HG03097 (cell line): ENCODE results near the gene GRM6.

Source experiments
- ATAC-seq: cut with Tn5 transposase; IDR thresholded peaks from one replicate; pipeline ENCODE4 v1.9.1; 2021; ENCODE audit not compliant: unreplicated experiment, low FRiP score

Gene GRM6

DNA sequence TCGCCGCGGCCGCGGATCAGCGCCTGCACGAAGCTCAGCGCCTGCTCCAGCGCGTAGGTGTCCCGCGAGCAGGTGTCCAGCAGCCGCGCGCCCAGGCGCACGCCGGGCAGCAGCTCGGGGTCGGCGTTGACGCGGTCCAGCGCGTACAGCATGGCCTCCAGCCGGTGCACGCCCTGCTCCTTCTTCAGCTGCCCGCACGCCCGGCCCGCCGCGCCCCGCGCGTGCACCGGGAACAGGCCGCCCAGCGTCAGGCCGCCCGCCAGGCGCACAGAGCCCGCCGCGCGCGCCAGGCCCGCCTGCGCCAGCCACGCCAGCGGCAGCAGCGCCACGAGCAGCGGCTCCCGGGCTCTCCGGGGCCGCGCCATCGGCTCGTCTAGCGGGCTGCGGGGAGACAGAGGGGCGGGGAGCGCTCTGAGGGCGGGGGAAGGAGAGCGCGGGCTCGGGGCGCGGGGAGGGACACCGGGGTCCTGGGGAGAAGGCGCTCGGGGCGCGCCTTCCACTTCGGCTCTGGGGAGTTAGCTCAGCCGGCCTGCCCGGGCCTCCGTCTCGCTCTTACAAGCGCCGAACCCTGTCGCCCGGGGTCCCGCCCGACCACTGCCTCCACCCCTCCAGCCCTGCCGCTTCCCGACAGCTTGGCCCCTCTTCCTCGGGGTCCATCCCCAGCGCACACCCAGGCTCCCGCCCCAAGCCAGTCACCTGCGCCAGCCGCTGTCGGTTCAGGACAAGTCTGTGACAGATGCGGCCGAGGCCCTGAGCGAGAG lies at the start of gene GRM6:
Gene GRM6 (minus strand): TSS at position 741 of the 761 bp plus-strand sequence. CDS start 376 bp downstream, at position 365.
- ATAC-seq = no peak

GRCh38 chr5:179044765-179045164 lies 49.6 kb upstream of the GRM6 start:
- ATAC-seq = no peak

DNA sequence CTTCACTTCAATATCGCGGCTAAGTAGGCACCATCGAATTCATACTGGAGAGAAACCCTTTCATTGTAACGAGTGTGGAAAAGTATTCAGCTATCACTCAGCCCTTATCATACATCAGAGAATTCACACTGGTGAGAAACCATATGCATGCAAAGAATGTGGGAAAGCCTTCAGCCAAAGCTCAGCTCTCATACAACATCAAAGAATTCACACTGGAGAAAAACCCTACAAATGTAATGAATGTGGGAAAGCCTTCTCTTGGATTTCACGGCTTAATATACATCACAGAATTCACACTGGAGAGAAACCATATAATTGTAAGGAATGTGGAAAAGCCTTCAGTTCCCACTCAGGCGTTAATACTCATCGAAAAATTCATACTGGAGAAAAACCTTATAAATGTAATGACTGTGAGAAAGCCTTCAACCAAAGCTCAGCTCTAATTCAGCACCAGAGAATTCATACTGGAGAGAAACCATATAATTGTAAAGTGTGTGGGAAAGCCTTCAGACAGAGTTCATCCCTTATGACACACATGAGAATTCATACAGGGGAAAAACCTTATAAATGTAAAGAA lies 38.0 kb upstream of the GRM6 start:
- no peak for ATAC-seq

DNA sequence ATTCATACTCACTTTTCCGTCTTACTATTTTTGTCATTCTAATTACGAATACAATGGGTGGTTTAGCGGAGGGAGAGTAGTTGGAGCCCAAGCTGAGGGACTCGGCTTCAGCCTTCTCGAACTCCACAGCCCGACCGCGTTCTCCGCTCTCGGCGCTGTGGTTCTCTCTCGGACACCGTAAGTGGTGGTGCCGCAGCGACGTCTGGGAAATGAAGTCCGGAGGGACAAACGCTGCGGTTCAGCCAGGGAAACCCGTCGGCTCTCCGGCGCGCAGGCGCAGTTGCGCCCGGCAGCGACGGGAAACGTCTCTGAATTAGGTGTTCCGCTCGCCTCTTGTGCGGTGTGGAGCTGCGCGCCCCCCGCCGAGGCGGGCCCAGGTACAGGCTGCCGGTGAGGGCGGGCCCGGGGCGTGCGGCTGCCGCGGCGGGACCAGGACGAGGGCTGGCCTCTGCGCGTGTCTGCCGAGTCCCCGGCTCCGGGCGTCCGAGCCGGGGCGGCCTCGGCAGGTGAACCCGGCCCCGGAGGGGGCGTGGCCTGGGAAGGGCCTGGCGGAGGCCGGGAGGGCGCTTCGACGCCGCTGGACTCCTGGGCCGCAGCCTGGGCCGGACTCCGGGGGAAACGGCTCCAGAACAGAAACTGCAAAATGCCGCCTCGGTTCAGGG lies 28.5 kb upstream of the GRM6 start, which contains the start of gene ZNF879:
Gene ZNF879 (plus strand): TSS at position 277 of the 662 bp plus-strand sequence. CDS start 1,201 bp downstream, outside the sequence.
- peak; percentile 91 for ATAC-seq

- ATAC-seq = no peak
Measured at GRCh38 chr5:179008667-179009066, 13.5 kb upstream of the GRM6 start.

DNA sequence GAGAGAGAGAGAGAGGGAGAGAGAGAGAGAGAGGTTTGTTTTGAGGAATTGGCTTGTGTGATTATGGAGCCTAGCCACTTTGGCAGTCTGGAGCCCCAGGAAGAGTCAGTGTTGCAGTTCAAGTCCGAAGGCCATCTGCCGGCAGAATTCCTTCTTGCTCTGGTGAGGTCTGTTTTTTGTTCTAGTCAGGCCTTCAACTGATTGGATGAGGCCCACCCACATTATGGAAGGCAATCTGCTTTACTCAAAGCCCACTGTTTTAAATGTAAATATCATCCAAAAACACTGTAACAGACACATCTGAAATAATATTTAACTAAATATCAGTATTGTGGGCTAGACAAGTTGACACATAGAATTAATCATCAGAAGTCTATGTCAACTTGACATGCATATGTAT lies 11.4 kb upstream of the GRM6 start:
- ATAC-seq = no peak

GRCh38 chr5:178998441-178998840 lies 3.3 kb upstream of the GRM6 start:
- no peak for ATAC-seq

DNA sequence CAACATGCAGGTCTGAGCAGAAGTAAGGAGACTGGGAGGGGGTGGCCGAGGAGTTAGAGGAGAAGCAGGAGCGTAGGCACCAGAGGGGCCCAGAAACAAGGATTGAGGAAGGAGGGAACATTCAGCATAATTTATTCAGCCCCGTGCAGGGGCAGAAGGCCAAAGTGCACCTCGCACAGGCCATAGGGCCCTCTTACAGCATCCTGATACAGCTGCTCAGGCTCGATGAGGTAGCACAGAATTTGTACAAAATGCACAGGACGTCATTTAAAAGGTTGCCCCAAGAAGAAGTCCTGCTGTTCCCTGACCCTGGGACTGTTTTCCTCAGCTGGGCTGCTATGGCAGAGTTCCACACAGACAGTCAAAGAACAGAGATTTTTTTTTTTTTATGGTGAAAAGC lies 2.1 kb upstream of the GRM6 start:
- ATAC-seq = no peak

GRCh38 chr5:178996156-178996555 lies 1.0 kb upstream of the GRM6 start:
- ATAC-seq = no peak

DNA sequence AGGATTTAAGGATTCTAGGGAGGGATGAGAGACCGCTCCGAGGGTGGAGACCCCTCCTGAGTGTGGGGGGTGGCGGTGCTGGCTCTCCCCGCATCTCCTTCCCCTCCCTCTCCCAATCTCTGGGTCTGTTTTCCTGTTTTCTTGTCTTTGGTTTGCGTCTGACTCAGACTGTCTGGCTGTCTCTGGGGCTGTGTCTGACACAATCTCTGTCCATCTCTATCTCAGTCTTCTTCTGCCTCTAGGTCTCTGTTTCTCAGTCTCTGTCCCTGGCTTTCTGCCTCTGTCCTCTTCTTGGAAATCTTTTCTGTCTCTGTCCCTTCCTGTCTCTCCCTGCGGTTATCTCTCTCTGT lies 196 bp upstream of the GRM6 start:
- ATAC-seq = no peak

- no peak for ATAC-seq
Measured at GRCh38 chr5:178993955-178994579, 1.1 kb downstream of the GRM6 start.

DNA sequence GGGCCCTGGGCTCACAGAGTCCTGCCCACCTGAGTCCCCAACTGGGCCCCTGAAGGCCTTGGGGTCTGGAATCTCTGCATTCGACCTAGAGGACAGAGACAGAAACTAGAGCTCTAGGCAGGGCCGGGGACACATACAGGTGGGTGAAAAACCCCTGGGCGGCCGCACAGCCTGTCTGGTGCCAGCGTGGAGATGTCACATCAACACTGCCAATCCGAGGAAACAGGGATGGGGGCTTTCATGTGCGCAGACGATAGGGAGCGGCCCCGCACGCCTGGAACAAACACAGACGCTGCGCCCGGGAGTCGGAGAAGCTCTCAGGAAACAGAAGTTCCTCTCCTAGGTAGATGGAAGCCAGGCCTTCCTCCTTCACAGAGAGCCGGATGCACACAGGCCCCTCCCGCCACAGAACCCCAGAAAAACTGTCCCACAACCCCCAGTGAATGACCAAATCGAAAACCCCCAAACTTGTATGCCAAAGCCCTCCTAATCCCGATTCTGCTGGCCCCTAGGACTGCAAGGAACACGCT lies 1.8 kb downstream of the GRM6 start:
- no peak for ATAC-seq

- ATAC-seq = no peak
Measured at GRCh38 chr5:178992291-178992895, 2.7 kb downstream of the GRM6 start.

DNA sequence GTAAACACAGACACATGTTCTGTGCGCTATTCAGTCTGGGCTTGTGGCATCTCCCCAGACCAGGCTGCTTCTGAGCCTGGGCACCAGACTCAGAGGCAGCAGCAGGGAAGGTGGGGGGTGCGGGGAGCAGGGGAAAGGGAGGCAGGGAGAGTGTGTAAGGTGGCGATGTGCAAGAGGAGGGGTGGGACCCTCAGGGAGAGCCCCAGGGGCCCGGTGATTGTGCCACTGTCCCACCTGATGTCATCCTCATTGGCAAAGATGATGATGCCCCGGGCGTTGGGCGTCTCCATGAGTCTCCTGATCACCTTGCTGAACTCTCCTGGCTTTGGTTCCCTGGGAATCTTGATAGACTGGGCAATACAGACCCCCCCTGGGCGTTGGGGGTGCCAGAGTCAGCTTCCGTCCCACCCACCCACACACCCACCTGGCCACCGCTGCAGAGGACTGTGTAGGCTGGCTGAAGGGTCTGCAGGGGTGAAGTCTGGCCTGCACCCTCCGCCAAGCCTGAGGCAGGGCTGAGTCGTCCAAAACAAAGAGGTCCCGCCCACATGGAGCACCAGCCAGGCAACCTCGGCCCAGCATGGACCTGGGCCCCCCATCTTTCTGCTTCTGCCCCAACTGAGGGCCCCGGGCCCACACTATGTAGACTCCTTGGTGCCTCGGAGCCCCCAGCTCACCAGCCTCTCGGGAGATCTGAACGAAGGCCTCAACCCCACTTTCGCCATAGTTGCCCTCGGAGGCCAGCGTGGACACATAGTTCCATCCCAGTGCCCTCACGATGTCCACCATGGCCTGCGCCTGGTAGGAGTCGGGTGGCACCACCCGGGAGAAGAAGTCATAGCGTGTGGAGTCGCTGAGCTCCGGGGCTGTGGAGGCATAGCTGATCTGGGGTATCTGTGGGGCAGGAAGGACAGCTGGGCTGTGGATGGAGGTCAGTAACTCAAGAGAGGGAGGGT lies 3.7 kb downstream of the GRM6 start:
- ATAC-seq = no peak

DNA sequence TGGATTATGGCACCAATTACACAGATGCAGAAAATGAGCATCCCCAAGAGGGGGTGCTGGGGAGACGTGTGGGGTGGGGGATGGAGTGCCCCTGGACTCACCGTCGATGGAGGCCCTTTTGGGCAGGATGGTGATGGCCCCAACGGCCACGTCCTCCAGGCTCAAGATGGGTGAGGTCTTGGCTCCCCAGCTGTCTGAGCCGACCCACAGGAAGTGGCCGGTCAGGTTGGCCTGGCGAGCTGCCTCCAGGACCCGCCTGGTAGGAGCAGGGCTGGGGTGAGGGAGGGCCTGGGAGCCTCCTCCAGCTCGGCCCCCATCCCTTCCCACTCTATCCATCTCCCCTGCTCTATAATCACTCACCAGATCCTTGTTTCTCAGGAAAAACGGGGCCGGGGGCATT lies 4.6 kb downstream of the GRM6 start:
- ATAC-seq = no peak

GRCh38 chr5:178989311-178989710 lies 5.8 kb downstream of the GRM6 start:
- ATAC-seq = no peak

- ATAC-seq = no peak
Measured at GRCh38 chr5:178988436-178989220, 6.5 kb downstream of the GRM6 start.

DNA sequence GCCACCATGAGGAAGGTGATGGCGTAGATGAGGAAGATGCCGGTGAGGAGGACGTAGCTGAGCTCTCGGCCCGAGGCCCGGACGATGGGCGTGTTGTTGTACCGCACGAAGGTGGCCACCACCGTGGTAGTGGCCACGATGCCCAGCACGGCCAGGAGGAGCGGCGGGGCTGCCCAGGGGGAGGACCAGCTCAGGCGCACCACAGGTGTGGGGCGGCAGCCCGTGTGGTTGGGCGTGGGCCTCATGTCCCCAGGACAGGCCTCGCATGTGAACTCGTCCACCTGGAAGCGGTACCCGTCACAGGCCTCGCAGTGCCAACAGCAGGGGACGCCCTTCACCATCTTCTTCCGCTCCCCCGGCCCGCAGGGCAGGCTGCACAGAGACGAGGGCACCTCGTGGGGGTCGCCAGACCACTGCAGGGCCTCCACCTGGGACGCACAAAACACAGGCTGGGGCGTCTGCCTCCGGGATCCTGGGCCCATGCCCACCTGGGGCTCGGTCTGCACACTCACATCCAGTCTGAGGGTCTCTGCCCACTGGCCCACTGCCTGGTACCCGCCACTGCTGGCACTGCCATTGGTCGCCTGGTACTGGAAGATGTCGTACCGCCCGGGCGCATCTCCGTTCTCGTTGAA lies 8.7 kb downstream of the GRM6 start:
- ATAC-seq = no peak
